ENCODE results near the gene AOPEP. TPM values are rescaled to one million over a fixed set of nuclear protein-coding genes. Genes with fewer than 3 reads are reported as not detected.
"Not testable (repeated sequence)": the region's sequence is repeated elsewhere in the genome, so short reads cannot be mapped to it uniquely, and the experiment has no call there.

The AOPEP gene
- total and polyA plus RNA-seq, 11 donors, result 105 to 310 (median 185) TPM

DNA sequence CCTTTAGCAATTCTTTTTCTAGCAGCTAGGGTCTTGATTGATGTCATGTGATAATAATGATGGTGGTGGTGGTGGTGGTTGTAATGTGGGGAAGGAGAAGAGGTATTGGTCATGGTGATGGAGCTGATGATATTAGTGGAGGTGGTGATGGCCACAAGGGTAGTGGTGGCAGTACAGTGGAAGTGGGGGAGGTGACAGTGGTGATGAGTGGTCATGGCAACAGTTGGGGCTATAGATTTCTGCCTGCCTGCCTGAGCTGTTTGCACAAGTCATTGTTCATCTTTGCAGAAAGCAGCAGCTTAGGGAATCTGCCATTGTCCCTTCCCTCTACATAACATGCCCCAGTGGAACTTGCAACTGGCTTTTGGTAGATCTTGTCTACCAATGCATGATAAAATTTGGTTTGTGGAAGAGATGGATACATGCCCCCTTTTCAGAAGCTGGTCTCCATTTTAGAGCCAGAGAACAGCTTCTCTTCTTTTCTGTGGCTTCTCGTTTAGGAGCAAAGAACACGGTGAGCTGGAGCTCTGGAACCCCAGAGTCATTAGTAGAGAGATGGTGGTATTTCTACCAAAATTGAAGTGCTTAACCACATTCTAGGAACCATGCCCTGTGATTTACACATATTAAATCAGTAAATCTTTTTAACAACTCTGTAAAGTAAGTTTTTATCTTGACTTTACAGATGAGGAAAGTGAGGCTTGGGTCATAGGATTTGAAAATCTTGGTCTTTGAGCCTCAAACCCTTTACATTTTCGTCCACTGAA, 100.3 kb downstream of the AOPEP start:
- Histone ChIP-seq H3K27ac (peak overlapping the region in 10 of 12 donors; percentile 2 to 67 (median 53)), H3K36me3 (no peaks in the 10 kb centered on the region), H3K9me3 (peaks cover 0 to 6% (median 0%) of the 10 kb centered on the region in 12 donors), H3K27me3 (no peaks in the 10 kb centered on the region), H3K4me3 (no peak overlapping the region), H3K4me1 (peaks cover 0 to 62% (median 24%) of the 10 kb centered on the region in 12 donors)
- 87 to 96% (median 92%) methylated on average over 3 of the region's 3 CpGs for WGBS, 4 donors
- intact Hi-C loops (cut with DNase I), result loop anchor here in 1 of 10 donors (5.0 kb wide), 1 partner anchor 35 kb away; no protein-coding TSS in a partner anchor
- TF ChIP-seq CTCF (IDR thresholded peaks at IDR 0.05) (no peak), POLR2A (IDR thresholded peaks at IDR 0.05) (no peak)
- ATAC-seq, result no peak
- DNase-seq, result no peak

- intact Hi-C loops (cut with DNase I), result loop anchor here in 1 of 10 donors (5.0 kb wide), 1 partner anchor 35 kb away; no protein-coding TSS in a partner anchor
- no peak for TF ChIP-seq POLR2A (IDR thresholded peaks at IDR 0.05)
- TF ChIP-seq CTCF (IDR thresholded peaks at IDR 0.05), result no peak
- DNase-seq (no peak), ATAC-seq (peak; percentile 70 to 83 (median 78))
- H3K4me3 ChIP-seq, result no peak overlapping the region
- H3K36me3 ChIP-seq, result no peaks in the 10 kb centered on the region
- H3K4me1 ChIP-seq, result peaks cover 0 to 53% (median 23%) of the 10 kb centered on the region in 12 donors
- H3K27ac ChIP-seq, result peak overlapping the region in 11 of 12 donors; percentile 22 to 67 (median 52)
- WGBS, 4 donors, result 59 to 66% (median 62%) methylated on average over 8 of the region's 8 CpGs
- peaks cover 0 to 6% (median 0%) of the 10 kb centered on the region in 12 donors for H3K9me3 ChIP-seq
- no peaks in the 10 kb centered on the region for H3K27me3 ChIP-seq
Measured at GRCh38 chr9:94827584-94828304, 101.2 kb downstream of the AOPEP start.

DNA sequence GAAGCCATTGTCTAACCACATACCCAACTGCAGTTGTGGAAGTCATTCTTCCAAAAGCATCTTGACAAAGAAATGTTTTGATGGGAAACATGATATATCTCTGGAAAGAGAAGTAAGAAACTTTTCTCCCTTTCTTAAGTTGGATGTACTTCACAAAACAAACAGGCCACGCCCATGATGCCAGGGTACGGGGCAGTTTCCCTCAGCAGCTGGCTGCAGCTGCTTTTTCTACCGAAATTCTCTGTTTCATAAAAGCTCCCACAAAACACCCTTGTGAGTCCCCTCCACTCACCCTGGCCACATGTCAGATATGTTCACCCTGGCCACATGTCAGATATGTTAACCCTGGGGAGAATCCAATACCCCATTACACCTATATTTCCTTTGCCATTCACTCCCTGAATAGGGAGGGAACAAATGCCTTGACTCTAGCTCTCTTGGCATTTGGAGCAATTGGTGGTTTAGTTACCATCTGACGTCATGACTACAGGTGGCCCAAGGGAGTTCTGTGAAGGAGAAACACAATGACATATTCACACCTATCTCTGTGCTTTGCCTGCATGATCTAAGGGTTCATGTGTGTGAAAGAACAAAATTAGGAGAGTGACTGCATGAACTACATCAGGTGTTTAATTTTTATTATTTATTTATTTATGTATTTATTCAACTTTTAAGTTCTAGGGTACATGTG, 103.0 kb downstream of the AOPEP start:
- Histone ChIP-seq H3K4me3 (no peak overlapping the region), H3K27ac (no peak overlapping the region), H3K9me3 (peaks cover 0 to 6% (median 0%) of the 10 kb centered on the region in 12 donors), H3K4me1 (peaks cover 0 to 37% (median 16%) of the 10 kb centered on the region in 12 donors), H3K27me3 (no peaks in the 10 kb centered on the region), H3K36me3 (no peaks in the 10 kb centered on the region)
- ATAC-seq (no peak), DNase-seq (no peak)
- intact Hi-C loops (cut with DNase I), result loop anchor here in 1 of 10 donors (5.0 kb wide), 1 partner anchor 33 kb away; no protein-coding TSS in a partner anchor
- WGBS, 4 donors, result 88 to 99% (median 94%) methylated on average over 4 of the region's 4 CpGs
- TF ChIP-seq CTCF (IDR thresholded peaks at IDR 0.05) (no peak), POLR2A (IDR thresholded peaks at IDR 0.05) (no peak)

- intact Hi-C loops (cut with DNase I), result not testable (repeated sequence)
- 64 to 79% (median 66%) methylated on average over 3 of the region's 3 CpGs for WGBS, 4 donors
- peaks cover 0 to 31% (median 12%) of the 10 kb centered on the region in 12 donors for H3K4me1 ChIP-seq
Measured at GRCh38 chr9:94830071-94830604, 103.6 kb downstream of the AOPEP start.

More at GRCh38 chr9:94830071-94830604, 103.6 kb downstream of the AOPEP start:
- not testable (repeated sequence) for H3K9me3 ChIP-seq, H3K36me3 ChIP-seq, H3K27me3 ChIP-seq, ATAC-seq, DNase-seq, H3K27ac ChIP-seq, H3K4me3 ChIP-seq

All from heart left ventricle (tissue), 16 donors.